Hippocampal formation (tissue), 2 donors: ENCODE results near the gene SEMA4D.

Source experiments
- DNase-seq, 2 donors: peaks; one replicate each; lab custom pipeline; 2025; lab: John Stamatoyannopoulos, UW

SEMA4D gene

DNA sequence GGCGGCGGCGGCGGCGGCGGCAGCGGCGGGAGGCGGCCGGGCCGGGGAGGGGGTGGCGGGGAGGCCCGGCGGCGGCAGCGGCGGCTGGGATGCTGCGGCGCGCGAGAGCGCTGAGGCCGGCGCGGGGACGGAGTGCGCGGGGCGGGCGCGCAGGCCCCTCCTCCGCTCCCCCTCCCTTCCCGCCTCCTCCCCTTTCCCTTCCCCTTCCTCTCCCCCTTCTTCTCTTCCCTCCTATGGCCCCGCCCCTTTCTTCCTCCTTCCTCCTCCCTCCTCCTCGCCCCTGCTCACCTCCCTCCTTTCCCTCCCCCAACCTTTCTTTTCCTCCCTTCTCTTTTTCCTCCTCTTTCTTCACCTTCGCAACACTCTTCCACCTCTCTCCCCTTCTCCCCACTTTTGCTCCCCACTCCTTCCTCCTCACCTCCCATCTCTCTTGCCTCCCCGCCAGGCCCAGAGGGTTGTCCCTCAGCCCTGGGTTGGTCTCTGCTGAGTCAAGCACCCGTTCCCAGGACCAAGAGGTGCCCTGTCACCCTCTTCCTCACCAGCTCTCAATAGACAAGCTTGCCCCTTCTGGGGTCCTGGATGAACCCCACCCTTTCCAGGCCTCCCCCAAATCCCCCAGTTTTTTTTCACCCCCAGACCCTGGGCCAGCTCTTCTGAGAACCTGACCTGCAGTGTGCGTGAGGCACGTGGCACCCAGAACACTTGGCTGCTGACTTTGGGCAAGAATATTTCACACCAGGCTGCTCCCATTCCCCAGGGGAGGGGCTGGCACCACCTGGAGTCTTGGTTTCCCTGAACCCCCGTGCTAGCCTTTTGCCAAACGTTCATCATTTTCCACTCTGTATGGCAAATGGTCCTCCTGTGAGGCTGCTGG, at the start of gene SEMA4D:
TSS of gene SEMA4D (minus strand) at position 136 of the 874 bp plus-strand sequence. CDS start 92,657 bp downstream, outside the sequence.
- peak; percentile 68 to 86 for DNase-seq

DNA sequence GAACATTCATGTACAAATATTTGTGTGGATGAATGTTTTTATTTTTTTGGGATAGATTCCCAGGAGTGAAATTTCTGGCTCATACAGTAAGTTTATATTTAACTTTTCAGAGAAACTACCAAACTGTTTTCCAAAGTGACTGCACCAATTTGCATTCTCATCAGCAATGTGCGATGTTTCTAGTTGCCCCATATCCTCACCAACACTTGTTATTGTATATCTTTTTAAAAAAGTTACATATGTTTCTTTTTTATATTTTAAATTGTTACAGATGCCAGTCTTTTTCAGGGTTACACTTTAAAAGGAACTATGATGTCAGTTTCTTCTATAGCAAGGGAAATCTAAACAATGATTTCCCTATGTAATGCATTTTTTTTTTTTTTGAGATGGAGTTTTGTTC, 49.1 kb upstream of the SEMA4D start:
- DNase-seq = no peak

GRCh38 chr9:89544279-89544661, 46.4 kb upstream of the SEMA4D start:
- no peak for DNase-seq

DNA sequence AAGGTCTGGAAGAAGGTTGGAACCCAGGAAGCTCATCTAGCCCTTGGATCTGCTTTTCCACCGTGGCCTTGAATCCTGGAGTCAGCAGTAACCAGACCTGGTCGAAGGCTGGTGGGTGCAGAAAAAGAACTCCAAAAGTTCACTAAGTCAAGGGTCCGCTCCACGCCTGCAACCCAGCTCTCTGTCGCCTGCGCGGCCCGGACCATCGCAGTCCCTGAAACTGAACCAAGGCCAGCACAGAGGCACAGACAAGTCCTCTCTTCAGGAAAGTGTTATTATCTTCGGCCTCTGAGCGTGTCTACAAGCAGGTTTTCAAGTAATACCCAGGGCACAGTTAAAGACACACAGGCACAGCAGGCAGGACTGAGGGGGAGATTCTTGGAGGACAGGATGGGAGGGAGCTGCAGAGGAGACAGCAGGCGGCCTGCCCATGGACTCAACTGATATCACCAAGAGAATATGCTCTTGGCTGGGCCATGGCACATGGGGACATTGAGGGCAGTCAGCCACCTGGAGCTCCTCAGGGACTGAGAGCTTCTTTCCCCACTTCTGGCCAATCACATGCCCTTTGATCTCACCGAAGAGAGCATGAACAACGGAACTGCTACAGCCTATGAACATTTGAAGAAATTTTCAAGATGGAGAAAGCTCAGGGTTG, 45.8 kb upstream of the SEMA4D start:
- DNase-seq = no peak

DNA sequence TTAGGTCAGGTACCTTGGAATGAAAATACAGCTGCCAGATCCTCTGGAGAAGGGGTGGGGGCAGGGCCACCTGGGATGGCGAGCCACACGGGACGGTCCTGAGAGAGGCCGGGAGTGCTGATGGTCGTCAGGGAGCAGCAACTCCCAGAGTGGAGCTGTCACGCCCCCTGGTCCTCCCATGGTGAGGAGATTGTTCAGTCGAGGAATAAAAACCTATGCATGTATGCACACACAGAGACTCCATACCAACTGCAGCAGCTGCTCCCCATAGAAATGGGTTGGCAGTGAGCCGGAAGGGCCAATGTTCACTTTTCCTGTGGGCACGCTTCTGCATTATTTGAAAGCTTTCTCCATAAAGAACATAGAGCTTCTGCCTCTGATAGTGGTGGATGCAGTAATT, 45.2 kb upstream of the SEMA4D start:
- no peak for DNase-seq

DNA sequence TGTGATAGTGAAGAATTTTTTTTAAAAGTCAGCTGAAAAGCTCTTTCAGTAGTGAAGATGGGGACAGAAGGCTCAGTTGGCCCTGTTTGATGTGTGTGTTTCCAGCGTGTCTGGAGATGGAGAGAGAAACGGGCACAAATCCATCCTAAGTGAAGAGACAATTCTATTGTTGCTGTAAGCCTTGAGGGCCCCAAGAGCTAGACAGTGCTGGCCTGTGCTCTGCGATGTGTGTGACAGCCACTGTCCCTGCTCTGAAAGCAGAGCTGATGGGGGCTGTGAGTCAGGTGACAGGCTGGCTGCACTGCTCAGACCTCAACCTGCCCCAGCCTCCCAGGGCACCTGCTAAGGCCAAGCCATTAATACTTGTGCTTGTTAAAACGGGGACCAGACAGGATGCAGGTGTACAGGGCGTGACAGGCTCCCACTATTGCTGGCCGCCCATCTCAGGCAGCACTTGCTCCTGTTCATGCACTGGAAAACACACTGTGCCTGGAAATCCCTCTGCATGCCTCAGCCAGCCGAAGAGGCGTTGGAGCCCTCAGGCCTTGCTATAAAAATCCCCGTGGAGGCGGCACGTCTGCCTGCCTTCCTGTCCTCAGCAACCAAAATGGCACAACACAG, 44.6 kb upstream of the SEMA4D start:
- DNase-seq = peak; percentile 79 to 92

DNA sequence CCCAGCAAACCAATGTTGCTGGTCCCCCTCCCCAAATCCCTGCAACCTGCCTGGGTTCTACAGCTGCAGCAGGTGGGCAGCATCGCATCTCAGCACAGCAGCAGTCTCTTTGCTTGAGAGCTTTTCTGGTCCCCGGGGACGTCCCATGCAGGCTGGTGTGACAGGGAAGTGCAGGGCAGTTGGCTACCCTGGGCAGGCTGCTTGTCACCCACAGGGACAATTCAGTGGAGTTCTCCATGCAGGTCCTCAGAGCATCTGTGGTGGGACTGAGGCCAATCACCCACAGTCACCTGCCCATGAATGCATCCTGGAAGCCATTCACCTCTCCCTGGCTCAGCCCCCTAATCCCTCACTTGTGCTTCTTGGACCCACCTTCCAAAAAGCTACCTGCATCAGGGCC, 43.9 kb upstream of the SEMA4D start:
- no peak for DNase-seq

DNA sequence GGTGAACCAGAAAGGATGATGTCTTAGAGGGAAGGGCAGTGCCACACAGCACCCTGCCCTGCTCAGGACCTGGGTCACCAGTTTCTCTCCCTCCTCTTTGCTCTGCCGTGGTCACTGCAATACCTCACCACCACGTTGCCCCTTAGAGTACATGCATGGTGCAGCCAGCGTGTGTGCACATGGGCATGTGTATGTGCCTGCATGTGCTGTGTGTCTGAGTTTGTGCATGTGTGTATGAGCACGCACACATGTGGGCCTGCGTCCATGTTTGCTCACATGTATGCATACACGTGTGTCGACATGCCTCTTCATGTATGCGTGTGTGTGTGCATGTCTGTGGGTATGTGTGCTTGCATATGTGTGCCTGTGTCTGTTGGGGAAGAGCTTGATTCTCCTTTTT, 41.5 kb upstream of the SEMA4D start:
- no peak for DNase-seq

GRCh38 chr9:89538871-89539270, 41.0 kb upstream of the SEMA4D start:
- DNase-seq = no peak

DNA sequence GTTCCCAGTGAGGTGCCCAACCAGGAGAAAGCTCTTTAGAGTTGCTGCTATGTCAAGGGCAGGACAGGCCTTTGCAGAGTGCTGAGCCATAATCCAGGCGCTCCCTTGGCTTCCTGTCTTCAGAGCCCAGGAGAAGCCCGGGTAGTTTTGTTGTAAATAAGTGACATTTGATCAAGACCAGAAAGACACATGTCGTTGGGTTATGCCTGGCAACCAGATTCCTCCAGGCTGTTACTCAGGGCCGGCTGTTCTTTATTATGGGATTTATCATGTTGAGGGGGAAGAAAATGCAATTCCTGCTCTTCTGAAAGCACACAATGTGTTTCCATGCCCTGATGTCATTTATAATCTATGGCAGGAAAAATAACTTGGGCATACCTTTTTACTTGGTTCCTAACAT, 39.3 kb upstream of the SEMA4D start:
- no peak for DNase-seq

GRCh38 chr9:89536600-89536999, 38.7 kb upstream of the SEMA4D start:
- DNase-seq = no peak

DNA sequence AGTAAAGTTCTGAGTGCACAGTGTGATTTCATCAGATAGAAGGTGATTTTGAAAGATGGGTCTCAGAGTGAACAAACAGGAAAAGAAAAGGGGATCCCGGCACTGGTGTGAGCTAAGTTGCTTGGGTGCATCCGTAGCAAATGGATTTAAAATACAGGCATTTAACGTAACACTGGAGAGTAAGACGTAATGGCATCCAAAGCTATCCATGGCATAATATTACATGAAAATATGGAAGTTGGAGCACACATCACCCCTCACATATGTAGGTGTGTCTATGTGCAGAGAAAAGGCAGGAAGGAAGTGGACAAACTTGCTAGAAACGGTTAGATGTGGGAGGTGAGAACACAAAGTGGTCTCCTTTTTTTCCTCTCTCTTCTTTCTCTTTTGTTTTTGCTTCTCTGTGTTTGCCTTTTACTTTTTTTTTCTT, 38.2 kb upstream of the SEMA4D start:
- no peak for DNase-seq

- no peak for DNase-seq
Measured at GRCh38 chr9:89535461-89535860, 37.5 kb upstream of the SEMA4D start.

DNA sequence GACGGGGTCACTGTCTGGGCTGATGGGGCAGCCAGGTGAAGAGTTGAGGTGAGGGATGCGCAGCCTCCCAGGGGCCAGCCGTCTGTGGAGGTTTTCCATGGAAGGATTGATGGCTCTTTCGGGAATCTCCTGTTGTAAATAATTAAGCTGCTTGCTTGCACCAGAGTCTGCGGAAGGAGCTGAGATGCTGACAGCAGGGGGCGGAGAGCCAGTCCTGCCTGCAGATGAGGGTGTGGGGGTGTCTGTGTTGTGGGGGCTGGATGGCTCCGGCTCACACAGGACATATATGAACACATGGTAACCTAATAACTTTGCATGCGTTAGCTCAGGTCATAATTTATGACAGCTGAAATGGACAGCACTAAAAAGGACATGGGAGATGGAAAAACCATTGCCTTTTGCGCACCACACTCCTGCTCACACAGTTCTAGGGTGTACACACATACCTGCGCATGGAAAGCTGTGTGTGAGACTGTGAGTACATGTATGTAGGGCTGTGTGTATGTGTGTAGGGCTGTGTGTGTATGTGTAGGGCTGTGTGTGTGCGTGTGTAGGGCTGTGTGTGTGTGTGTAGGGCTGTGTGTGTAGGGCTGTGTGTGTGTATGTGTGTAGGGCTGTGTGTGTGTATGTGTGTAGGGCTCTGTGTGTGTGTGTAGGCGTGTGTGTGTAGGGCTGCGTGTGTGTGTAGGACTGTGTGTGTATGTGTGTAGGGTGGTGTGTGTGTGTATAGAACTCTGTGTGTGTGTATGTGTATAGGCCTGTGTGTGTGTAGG, 36.8 kb upstream of the SEMA4D start:
- no peak for DNase-seq

GRCh38 chr9:89533411-89534095, 35.6 kb upstream of the SEMA4D start:
- DNase-seq = no peak

DNA sequence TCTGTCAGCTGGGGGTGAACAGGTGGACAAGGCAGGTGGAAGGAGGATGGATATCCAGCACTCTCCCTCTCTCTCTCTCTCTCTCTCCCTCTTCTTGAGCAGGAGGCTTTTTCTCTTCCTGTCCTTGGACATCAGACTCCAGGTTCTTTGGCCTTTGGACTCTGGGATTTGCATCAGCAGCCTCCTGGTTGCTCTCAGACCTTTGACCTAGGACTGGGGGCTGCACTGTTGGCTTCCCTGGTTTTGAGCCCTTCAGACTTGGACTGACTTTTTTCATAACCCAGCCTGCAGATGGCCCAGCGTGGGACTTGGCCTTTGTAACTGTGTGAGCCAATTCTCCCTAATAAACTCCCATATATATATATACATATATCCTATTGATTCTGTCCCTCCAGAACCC, 35.0 kb upstream of the SEMA4D start:
- DNase-seq = no peak

DNA sequence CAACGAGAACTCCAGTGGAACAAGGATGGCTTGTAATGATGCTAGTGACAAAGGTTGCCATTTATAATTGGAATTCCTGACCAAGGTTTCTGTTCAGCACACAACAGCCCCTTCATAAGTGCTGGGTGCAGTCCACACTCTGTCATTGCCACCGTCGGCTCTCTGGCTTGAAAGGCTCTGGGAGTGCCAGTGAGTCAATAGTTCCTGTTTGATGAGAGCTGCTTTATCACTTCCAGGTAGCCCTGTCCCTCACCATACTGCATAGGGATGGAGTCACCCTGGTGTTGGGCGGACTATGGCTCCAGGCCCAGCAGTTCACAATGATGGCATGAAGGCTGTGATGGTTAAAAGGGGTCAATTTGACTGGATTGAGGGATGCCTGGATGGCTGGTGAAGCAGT, 34.6 kb upstream of the SEMA4D start:
- DNase-seq = no peak

- DNase-seq = no peak
Measured at GRCh38 chr9:89531766-89532165, 33.9 kb upstream of the SEMA4D start.

- no peak for DNase-seq
Measured at GRCh38 chr9:89530726-89531125, 32.8 kb upstream of the SEMA4D start.

- DNase-seq = peak in 1 of 2 donors; percentile 83
Measured at GRCh38 chr9:89529243-89530035, 31.5 kb upstream of the SEMA4D start.

GRCh38 chr9:89528540-89528939, 30.6 kb upstream of the SEMA4D start:
- DNase-seq = no peak
